Calu3 (cell line): ENCODE data around the gene PXDN. TPM values are rescaled to one million over a fixed set of nuclear protein-coding genes. Genes with fewer than 3 reads are reported as not detected.

Experiments used
- BruUV-seq: library from RNA; stranded (reverse); fragments of 400-500 nt; replicated peaks from 2 replicates; lab custom pipeline; 2021; lab: Mats Ljungman, UMichigan
- CTCF ChIA-PET: fragments of 300-600 bp; sonication (Branson Sonifier 250); formaldehyde crosslinking; loops from one replicate; lab custom pipeline; 2022; ENCODE audit warnings: antibody characterized with exemption; lab: Charles Lee
- DNase-seq: peaks from one replicate; pipeline ENCODE4 v3.0.0; 2022
- H3K27ac Mint-ChIP-seq: one replicate; pipeline ENCODE4 v1.8.0; 2022; ENCODE audit warnings: mixed read lengths; ENCODE audit not compliant: unreplicated experiment
- H3K27me3 Mint-ChIP-seq: one replicate; pipeline ENCODE4 v1.8.0; 2022; ENCODE audit warnings: mixed read lengths; ENCODE audit not compliant: unreplicated experiment
- H3K36me3 Mint-ChIP-seq: one replicate; pipeline ENCODE4 v1.8.0; 2022; ENCODE audit warnings: mild to moderate bottlenecking, moderate library complexity, mixed read lengths; ENCODE audit not compliant: insufficient read depth, unreplicated experiment
- H3K4me1 Mint-ChIP-seq: one replicate; pipeline ENCODE4 v1.8.0; 2022; ENCODE audit warnings: mild to moderate bottlenecking, low read depth, mixed read lengths; ENCODE audit not compliant: unreplicated experiment
- H3K4me3 Mint-ChIP-seq: one replicate; pipeline ENCODE4 v1.8.0; 2022; ENCODE audit warnings: mild to moderate bottlenecking, low read depth, moderate library complexity, mixed read lengths; ENCODE audit not compliant: unreplicated experiment
- H3K9me3 Mint-ChIP-seq: one replicate; pipeline ENCODE4 v1.8.0; 2022; ENCODE audit warnings: low read depth, mixed read lengths; ENCODE audit not compliant: unreplicated experiment
- intact Hi-C: fragments of 100-400 bp; cut with micrococcal nuclease; formaldehyde crosslinking; loops from one replicate; pipeline ENCODE4 v1.10.0; 2022; ENCODE audit not compliant: unreplicated experiment
- total RNA-seq: library from RNA; stranded (reverse); gene quantifications from 2 replicates; pipeline ENCODE4 v1.2.3, GENCODE V29; 2022
- TF ChIP-seq, protein P1 (sequence below): fragments of 200-600 bp; IDR thresholded peaks from one replicate; pipeline ENCODE4 v1.8.0; 2022; ENCODE audit warnings: antibody characterized with exemption; ENCODE audit not compliant: unreplicated experiment

The PXDN gene
- total RNA-seq, 1 experiment from 2014 or later, result not detected

DNA sequence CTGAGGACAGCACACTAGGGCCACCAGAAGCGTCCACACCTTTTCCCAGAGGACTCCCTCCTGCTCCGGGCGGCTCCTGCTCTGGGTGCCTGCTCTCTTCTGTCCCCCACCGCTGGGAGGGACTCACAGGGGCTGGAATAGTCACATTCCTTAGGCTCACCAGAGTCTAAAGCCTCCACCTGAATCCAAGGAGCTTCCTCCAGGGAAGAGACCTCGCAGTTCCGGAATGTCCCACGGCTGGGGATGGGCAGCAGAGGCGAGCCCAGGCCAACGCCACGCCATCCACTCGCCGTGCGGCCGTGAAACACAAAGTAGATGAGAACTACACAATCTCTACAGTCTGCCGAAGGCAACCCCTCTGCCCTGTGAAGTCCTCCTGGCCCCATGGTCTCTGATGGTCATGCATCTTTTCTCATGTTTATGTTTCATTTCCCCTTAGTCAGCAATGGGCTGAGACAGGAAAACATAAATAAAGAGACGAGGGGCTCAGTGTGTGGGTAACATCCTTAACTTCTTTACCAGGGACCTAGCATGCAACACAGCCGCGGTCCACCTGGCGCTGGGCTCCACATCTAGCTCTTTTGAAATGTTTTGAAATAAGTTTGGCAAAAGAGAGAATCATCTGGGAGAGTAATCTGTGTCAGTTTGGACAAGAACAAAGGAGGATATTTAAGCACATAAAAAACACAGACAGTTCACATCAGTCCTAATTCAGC, 98.4 kb downstream of the PXDN start:
- TF ChIP-seq, protein P1, sequence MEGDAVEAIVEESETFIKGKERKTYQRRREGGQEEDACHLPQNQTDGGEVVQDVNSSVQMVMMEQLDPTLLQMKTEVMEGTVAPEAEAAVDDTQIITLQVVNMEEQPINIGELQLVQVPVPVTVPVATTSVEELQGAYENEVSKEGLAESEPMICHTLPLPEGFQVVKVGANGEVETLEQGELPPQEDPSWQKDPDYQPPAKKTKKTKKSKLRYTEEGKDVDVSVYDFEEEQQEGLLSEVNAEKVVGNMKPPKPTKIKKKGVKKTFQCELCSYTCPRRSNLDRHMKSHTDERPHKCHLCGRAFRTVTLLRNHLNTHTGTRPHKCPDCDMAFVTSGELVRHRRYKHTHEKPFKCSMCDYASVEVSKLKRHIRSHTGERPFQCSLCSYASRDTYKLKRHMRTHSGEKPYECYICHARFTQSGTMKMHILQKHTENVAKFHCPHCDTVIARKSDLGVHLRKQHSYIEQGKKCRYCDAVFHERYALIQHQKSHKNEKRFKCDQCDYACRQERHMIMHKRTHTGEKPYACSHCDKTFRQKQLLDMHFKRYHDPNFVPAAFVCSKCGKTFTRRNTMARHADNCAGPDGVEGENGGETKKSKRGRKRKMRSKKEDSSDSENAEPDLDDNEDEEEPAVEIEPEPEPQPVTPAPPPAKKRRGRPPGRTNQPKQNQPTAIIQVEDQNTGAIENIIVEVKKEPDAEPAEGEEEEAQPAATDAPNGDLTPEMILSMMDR, result no peak
- H3K4me1 Mint-ChIP-seq, result no peaks in the 10 kb centered on the region
- intact Hi-C loops, result no loop called here
- H3K36me3 Mint-ChIP-seq, result no peaks in the 10 kb centered on the region
- CTCF ChIA-PET, result no interaction called here
- H3K4me3 Mint-ChIP-seq, result no peak overlapping the region
- H3K27me3 Mint-ChIP-seq, result no peaks in the 10 kb centered on the region
- peaks cover 21% of the 10 kb centered on the region for H3K9me3 Mint-ChIP-seq
- no peak overlapping the region for H3K27ac Mint-ChIP-seq
- BruUV-seq, result no TSS peak
- no peak for DNase-seq

DNA sequence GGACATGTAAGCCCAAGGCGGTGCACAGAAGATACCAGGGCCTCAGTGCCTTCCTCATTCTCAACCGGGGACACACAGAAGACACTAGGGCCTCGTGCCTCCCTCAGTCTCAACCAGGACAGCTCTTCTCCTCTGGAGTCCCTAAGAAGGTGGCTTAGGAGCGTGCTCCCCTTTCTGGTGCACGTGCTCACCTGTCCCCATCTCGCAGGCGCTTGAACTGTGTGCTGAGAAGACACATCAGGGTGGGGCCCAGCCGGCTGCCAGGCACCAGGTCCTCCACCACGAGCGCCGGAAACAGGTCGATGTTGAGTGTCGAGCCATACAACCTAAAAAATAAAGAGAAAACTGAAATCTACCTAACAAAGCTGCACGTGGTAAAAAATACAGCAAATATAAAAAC, 99.9 kb downstream of the PXDN start:
- no peaks in the 10 kb centered on the region for H3K36me3 Mint-ChIP-seq
- intact Hi-C loops, result no loop called here
- H3K27ac Mint-ChIP-seq, result no peak overlapping the region
- BruUV-seq, result no TSS peak
- DNase-seq, result no peak
- H3K9me3 Mint-ChIP-seq, result peaks cover 10% of the 10 kb centered on the region
- TF ChIP-seq, protein P1, result no peak
- H3K27me3 Mint-ChIP-seq, result no peaks in the 10 kb centered on the region
- no peaks in the 10 kb centered on the region for H3K4me1 Mint-ChIP-seq
- H3K4me3 Mint-ChIP-seq, result no peak overlapping the region
- CTCF ChIA-PET, result no interaction called here

DNA sequence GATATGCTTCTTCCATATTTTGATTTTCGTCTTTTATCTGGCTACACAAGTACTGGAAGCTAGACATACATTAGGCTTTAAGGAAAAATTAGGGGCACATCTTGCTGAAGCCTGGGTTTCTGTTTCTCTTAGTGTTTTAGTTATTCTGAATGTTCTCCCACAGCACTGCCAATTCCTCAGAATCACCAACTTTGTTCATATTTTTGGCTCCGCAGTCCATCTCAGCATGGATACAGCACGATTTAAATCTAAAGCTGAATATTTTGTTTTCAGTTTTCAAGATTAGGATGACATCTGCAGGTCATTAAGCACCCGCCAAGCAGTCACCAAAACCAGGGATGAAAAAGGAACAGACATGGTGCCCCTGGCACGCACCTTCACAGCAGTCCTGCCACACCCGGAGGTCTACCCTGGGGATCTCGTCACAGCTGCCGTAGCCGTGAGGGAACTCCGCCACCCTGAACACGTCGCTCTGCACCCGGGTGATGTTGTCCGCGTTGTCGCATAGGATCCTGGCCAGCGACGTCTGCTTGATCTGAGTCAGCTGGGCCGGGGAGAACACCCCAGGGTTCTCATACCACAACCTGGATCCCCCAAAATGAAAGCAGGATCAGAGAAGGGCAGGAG, 101.2 kb downstream of the PXDN start:
- no TSS peak for BruUV-seq

DNA sequence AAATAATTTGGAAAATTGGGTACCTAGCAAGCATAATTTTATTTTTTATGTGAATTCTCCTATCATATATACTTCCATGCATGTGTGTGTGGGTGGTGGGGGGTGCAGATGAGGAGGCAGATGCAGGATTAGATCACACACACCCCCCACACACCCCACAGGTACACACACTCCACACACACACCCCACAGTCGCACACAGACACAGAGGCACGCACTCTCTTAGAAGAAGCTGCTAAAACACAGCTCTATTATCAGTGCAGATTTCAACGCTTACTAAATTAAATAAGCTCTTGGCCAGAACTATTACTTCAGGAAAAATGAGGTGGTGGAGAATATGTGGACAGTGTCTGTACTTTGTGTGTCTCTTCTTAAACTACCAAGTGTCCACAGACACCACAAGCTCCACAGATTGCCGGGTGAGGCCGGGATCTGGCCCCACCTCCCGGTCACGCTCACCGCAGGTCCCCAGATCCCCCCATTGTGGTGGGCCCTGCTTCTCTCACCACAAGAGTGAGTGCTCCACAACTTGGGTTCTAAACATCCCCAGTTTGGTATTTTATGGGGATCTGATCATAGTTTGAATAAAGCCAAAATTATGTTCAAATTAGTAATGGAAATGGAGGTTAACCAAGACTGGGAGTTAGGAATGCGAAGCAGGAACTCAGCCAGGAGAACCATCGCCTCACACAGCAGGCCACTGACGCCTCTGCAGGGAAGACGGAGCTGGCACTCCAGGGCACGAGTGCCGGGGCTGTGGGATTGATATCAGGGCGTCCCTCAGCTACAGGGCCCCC, 102.1 kb downstream of the PXDN start:
- CTCF ChIA-PET, result interaction anchor here (0.6 kb wide), 1 partner anchor 18 kb away, joined by 3 read pairs; no protein-coding TSS in a partner anchor

More for the DNA sequence above, 101.2 kb downstream of the PXDN start:
- Mint-ChIP-seq H3K4me3 (no peak overlapping the region), H3K9me3 (peaks cover 8% of the 10 kb centered on the region), H3K27me3 (no peaks in the 10 kb centered on the region), H3K4me1 (no peaks in the 10 kb centered on the region), H3K27ac (no peak overlapping the region), H3K36me3 (no peaks in the 10 kb centered on the region)
- TF ChIP-seq, protein P1, result no peak
- intact Hi-C loops, result no loop called here
- CTCF ChIA-PET, result interaction anchor here (0.6 kb wide), 1 partner anchor 19 kb away, joined by 3 read pairs; no protein-coding TSS in a partner anchor
- DNase-seq, result no peak

More for the DNA sequence above, 102.1 kb downstream of the PXDN start:
- DNase-seq, result no peak
- no TSS peak for BruUV-seq
- H3K36me3 Mint-ChIP-seq, result no peaks in the 10 kb centered on the region
- H3K27ac Mint-ChIP-seq, result no peak overlapping the region
- no peak overlapping the region for H3K4me3 Mint-ChIP-seq
- intact Hi-C loops, result no loop called here
- H3K9me3 Mint-ChIP-seq, result peaks cover 7% of the 10 kb centered on the region
- H3K4me1 Mint-ChIP-seq, result no peaks in the 10 kb centered on the region
- TF ChIP-seq, protein P1, result no peak
- H3K27me3 Mint-ChIP-seq, result no peaks in the 10 kb centered on the region
